Spleen (tissue), 11 donors: ENCODE data around the gene KLRF1. TPM values are rescaled to one million over a fixed set of nuclear protein-coding genes. Genes with fewer than 3 reads are reported as not detected.

Source experiments
- DNase-seq: peaks from one replicate; pipeline ENCODE4 v3.0.0-alpha.2; 2020
- H3K27ac ChIP-seq, 8 donors: fragments of 200-600 bp; sonication (generic) in 7 of 8; 1 replicate in 4 of 8; 2 replicates in 4 of 8; pipeline versions ENCODE4 v1.5.0 to v1.8.0; 2016 to 2021; ENCODE audit warnings: inconsistent platforms in 4 of 8, mild to moderate bottlenecking in 4 of 8, moderate library complexity in 1 of 8
- H3K27me3 ChIP-seq, 7 donors: fragments of 200-600 bp; sonication (generic) in 6 of 7; replicated peaks in 1 of 7; 1 replicate in 4 of 7; 2 replicates in 3 of 7; pipeline versions ENCODE4 v1.5.0 to v1.8.0; 2016 to 2021; ENCODE audit warnings: inconsistent platforms in 3 of 7, mild to moderate bottlenecking in 1 of 7
- H3K36me3 ChIP-seq, 6 donors: fragments of 200-600 bp; sonication (generic) in 5 of 6; 1 replicate in 4 of 6; 2 replicates in 2 of 6; pipeline versions ENCODE4 v1.5.0 to v1.8.0; 2016 to 2021; ENCODE audit warnings: inconsistent platforms in 2 of 6
- H3K4me1 ChIP-seq, 6 donors: fragments of 200-600 bp; sonication (generic) in 5 of 6; 1 replicate in 3 of 6; 2 replicates in 3 of 6; pipeline versions ENCODE4 v1.5.0 to v1.8.0; 2016 to 2021; ENCODE audit warnings: inconsistent platforms in 3 of 6
- H3K4me3 ChIP-seq, 8 donors: fragments of 200-600 bp; sonication (generic) in 7 of 8; 1 replicate in 4 of 8; 2 replicates in 4 of 8; pipeline versions ENCODE4 v1.5.0 to v1.8.0; 2016 to 2021; ENCODE audit warnings: inconsistent platforms in 4 of 8, mild to moderate bottlenecking in 4 of 8, moderate library complexity in 2 of 8
- H3K9me3 ChIP-seq, 8 donors: fragments of 200-600 bp; sonication (generic) in 7 of 8; 1 replicate in 4 of 8; 2 replicates in 4 of 8; pipeline versions ENCODE4 v1.5.0 to v1.8.0; 2016 to 2021; ENCODE audit warnings: inconsistent platforms in 4 of 8
- CTCF ChIP-seq, 11 experiments: fragments of 200-600 bp in 7 of 11; fragments of 450-650 bp in 4 of 11; sonication (generic) in 4 of 11; IDR thresholded peaks in 8 of 11; conservative IDR thresholded peaks in 3 of 11; 1 replicate in 7 of 11; 2 replicates in 4 of 11; pipeline versions ENCODE4 v1.4.0 to v1.8.0; 2016 to 2021; ENCODE audit warnings: antibody characterized with exemption in 11 of 11, inconsistent platforms in 4 of 11, mild to moderate bottlenecking in 1 of 11
- POLR2A ChIP-seq, 3 donors: fragments of 450-650 bp; IDR thresholded peaks; one replicate each; pipeline ENCODE4 v1.5.1; 2017; ENCODE audit warnings: antibody characterized with exemption in 3 of 3, mild to moderate bottlenecking in 1 of 3
- POLR2AphosphoS5 ChIP-seq, 3 donors: sonication (generic); formaldehyde crosslinking; IDR thresholded peaks; one replicate each; pipeline ENCODE4 v1.5.1; 2017; ENCODE audit warnings: antibody characterized with exemption in 3 of 3
- WGBS, 5 donors: extraction: QIAGEN DNeasy Blood & Tissue Kit in 3 of 5; methylation state at CpG; one replicate each; pipeline versions ENCODE4 v1.1.5 to v1.1.7; 2013 to 2018; 5-methylcytosine and 5-hydroxymethylcytosine counted together
- intact Hi-C: fragments of 100-400 bp; cut with DNase I; formaldehyde crosslinking; loops from one replicate; pipeline ENCODE4 v1.15.0; 2023; ENCODE audit warnings: low total_unique reads
- polyA plus RNA-seq, 3 donors: library from polyadenylated mRNA; stranded (reverse); fragments of 200-250 nt; gene quantifications; one replicate each; pipeline ENCODE4 v1.2.1, GENCODE V29; 2013
- total RNA-seq, 7 donors: library from RNA; depleted of rRNA in 3 of 7; stranded (reverse); fragments of >200 nt in 3 of 7; fragmentation: NEBNext Ultra II Directional in 4 of 7; extraction: Animal tissue kit (Norgen Biotek cat#: 25700) in 4 of 7; gene quantifications; one replicate each; pipeline versions ENCODE4 v1.1.0 to v1.2.1, GENCODE V29; 2016 to 2021
- donor health status: healthy with polysubstance abuse.
- donor health status: DM: no; HTN: no; CAD: no; lungs with moderate emphysema.
- donor health status: DM: no; HTN: no; CAD: no.
- donor health status: Bipolar disorder and iron deficiency.
- donor health status: healthy.
- donor health status: DM: no; HTN: no; CAD: no.
- donor health status: DM: yes; HTN: yes; CAD: no.

The KLRF1 gene
- total and polyA plus RNA-seq, 10 donors = 7.9 to 22.6 (median 9.7) TPM

GRCh38 chr12:9796971-9797370, 30.3 kb upstream of the KLRF1 start:
- H3K4me3 ChIP-seq = no peak overlapping the region
- WGBS, 5 donors = 47 to 63% (median 56%) methylated on average over 7 of the region's 7 CpGs

DNA sequence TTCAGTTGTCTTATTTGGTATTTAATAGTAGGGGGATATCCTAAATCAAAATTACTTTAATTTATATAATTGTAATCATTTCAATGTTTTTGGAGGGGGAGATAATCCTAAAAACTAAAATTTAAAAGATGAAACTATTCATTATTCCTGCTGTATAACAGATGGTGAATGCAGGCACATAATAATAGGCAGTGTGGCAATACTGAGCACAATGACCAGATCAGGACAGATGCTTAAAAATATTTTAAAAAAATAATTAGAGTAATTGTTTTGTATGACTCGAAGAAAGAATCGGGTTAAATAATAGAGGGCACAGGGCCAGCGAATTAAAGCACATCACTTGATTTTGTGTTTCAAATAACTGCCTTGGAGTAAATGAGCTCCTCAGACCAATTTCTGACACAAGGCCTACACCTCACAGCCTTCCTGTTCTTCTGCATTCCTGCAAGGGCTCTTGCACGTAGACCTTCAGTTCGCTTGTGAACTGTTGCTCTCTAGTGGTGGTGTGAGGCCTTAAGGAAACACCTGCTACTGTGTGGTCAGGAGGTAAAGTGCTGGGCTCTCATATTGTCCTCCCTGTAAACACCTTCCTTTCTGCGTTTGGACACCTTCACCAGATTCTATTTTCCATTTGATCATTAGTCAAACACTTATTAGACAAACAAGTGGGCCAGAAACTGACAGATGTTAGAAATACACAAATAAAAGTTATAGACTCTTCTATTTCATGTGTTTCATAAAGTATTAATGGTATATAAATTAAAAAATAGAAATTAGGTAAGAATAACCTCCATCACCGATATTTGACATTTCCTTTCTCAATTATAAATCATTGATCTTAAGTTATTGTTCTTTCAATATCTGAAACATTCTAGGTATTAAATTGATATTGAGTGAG, 29.3 kb upstream of the KLRF1 start:
- H3K9me3 ChIP-seq = no peaks in the 10 kb centered on the region
- H3K4me1 ChIP-seq = peaks cover 5 to 55% (median 36%) of the 10 kb centered on the region in 6 donors
- WGBS, 5 donors = 29 to 41% (median 36%) methylated on average over 7 of the region's 7 CpGs
- H3K27me3 ChIP-seq = no peaks in the 10 kb centered on the region
- H3K36me3 ChIP-seq = no peaks in the 10 kb centered on the region
- H3K27ac ChIP-seq = peak overlapping the region in 1 of 8 donors; percentile 6
- peak; percentile 35 to 76 (median 67) for TF ChIP-seq CTCF (IDR thresholded peaks at IDR 0.05 in 8 of 11, conservative IDR thresholded peaks at IDR 0.05 in 3 of 11)
- peak in 1 of 3 donors; percentile 90 for TF ChIP-seq POLR2AphosphoS5 (IDR thresholded peaks at IDR 0.05)
- no peak for TF ChIP-seq POLR2A (IDR thresholded peaks at IDR 0.05)
- H3K4me3 ChIP-seq = no peak overlapping the region
- intact Hi-C loops = loop anchor here (5.0 kb wide), 1 partner anchor 46 kb away; no protein-coding TSS in a partner anchor
- peak; percentile 61 for DNase-seq

More at GRCh38 chr12:9796971-9797370, 30.3 kb upstream of the KLRF1 start:
- intact Hi-C loops = loop anchor here (5.0 kb wide), 1 partner anchor 45 kb away; no protein-coding TSS in a partner anchor
- Histone ChIP-seq H3K9me3 (no peaks in the 10 kb centered on the region), H3K27me3 (no peaks in the 10 kb centered on the region), H3K36me3 (no peaks in the 10 kb centered on the region), H3K4me1 (peaks cover 5 to 60% (median 36%) of the 10 kb centered on the region in 6 donors), H3K27ac (peak overlapping the region in 3 of 8 donors; percentile 9 to 29 (median 21))
- no peak for TF ChIP-seq POLR2A (IDR thresholded peaks at IDR 0.05)
- TF ChIP-seq CTCF (IDR thresholded peaks at IDR 0.05 in 8 of 11, conservative IDR thresholded peaks at IDR 0.05 in 3 of 11) = no peak
- no peak for DNase-seq

DNA sequence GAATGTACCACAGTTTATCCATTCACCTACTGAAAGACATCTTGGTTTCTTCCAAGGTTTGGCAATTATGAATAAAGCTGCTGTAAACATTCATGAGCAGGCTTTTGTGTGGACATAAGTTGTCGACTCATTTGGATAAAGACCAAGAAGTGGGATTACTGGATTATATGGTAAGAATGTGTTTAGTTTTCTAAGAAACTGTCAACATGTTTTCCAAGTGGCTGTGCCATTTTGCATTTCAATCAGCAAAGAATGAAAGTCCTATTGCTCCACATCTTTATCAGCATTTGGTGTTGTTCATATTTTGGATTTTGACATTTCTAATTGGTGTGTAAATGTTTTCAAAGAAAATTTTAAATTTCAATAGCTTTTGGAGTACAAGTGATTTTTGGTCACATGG, 27.3 kb upstream of the KLRF1 start:
- Histone ChIP-seq H3K9me3 (no peaks in the 10 kb centered on the region), H3K4me1 (peaks cover 0 to 35% (median 16%) of the 10 kb centered on the region in 6 donors), H3K27ac (no peak overlapping the region), H3K4me3 (no peak overlapping the region), H3K36me3 (no peaks in the 10 kb centered on the region), H3K27me3 (no peaks in the 10 kb centered on the region)
- DNase-seq = no peak
- 86 to 91% (median 87%) methylated on average over 1 of the region's 1 CpG for WGBS, 5 donors
- intact Hi-C loops = loop anchor here (5.0 kb wide), 1 partner anchor 48 kb away; no protein-coding TSS in a partner anchor
- TF ChIP-seq POLR2AphosphoS5 (IDR thresholded peaks at IDR 0.05) = no peak
- no peak for TF ChIP-seq CTCF (IDR thresholded peaks at IDR 0.05 in 8 of 11, conservative IDR thresholded peaks at IDR 0.05 in 3 of 11)
- no peak for TF ChIP-seq POLR2A (IDR thresholded peaks at IDR 0.05)

DNA sequence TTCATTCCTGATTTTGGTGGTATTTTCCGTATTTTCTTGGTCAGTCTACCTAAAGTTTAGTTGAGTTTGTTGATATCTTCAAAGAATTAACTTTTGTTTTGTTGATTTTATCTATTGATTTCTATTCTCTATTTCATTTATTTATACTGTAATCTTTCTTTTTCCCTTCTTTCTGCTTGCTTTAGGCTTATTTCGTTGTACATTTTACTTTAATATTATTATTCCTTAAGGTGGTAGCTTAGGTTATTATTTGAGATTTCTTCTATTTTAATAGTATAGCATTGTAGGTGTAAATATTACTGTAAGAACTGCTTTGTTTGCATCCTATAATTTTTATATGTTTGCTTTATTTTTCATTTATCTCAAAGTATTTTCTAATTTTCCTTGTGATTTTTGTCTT, 21.4 kb upstream of the KLRF1 start:
- no peak overlapping the region for H3K27ac ChIP-seq
- WGBS, 5 donors = 90 to 99% (median 96%) methylated on average over 2 of the region's 2 CpGs
- no peak overlapping the region for H3K4me3 ChIP-seq
- DNase-seq = no peak
- no peaks in the 10 kb centered on the region for H3K9me3 ChIP-seq
- no peak for TF ChIP-seq POLR2A (IDR thresholded peaks at IDR 0.05)
- no peak for TF ChIP-seq CTCF (IDR thresholded peaks at IDR 0.05 in 8 of 11, conservative IDR thresholded peaks at IDR 0.05 in 3 of 11)
- TF ChIP-seq POLR2AphosphoS5 (IDR thresholded peaks at IDR 0.05) = no peak
- H3K36me3 ChIP-seq = no peaks in the 10 kb centered on the region
- intact Hi-C loops = no loop called here
- peaks cover 0 to 10% (median 4%) of the 10 kb centered on the region in 6 donors for H3K4me1 ChIP-seq
- H3K27me3 ChIP-seq = no peaks in the 10 kb centered on the region
